ENCODE data around the gene AKT2. TPM values are rescaled to one million over a fixed set of nuclear protein-coding genes. Genes with fewer than 3 reads are reported as not detected.

The AKT2 gene
- total and polyA plus RNA-seq, 2 of the 8 experiments (the other 6 are each of a cell fraction or from before 2014, with no cell fraction given) = 151 to 183 TPM

- TF ChIP-seq CHD7 (IDR thresholded peaks at IDR 0.05; ENCODE audit: insufficient replicate concordance, low read length) (no peak), YY1 (IDR thresholded peaks at IDR 0.05; ENCODE audit: low read depth, low read length) (no peak), CBX5 (IDR thresholded peaks at IDR 0.05; ENCODE audit: low read depth, low read length) (no peak), CBX8 (IDR thresholded peaks at IDR 0.05; ENCODE audit: borderline replicate concordance, low read depth, low read length) (no peak), JUN (IDR thresholded peaks at IDR 0.05; ENCODE audit: low read depth, low read length) (no peak), PHF8 (conservative IDR thresholded peaks at IDR 0.05; ENCODE audit: low read depth, low read length) (no peak)
Observed at GRCh38 chr19:40246292-40247073, 38.7 kb downstream of the AKT2 start (continued).

Data from H1 (cell line).